RPMI7951 (cell line): ENCODE measurements around the gene DBET. TPM values are rescaled to one million over a fixed set of nuclear protein-coding genes. Genes with fewer than 3 reads are reported as not detected.
"Not testable (repeated sequence)": the region's sequence is repeated elsewhere in the genome, so short reads cannot be mapped to it uniquely, and the experiment has no call there.

Experiments used
- DNase-seq: peaks from one replicate; pipeline ENCODE4 v3.0.0-alpha.2; 2012; ENCODE audit warnings: low read depth
- total RNA-seq: library from RNA; depleted of rRNA; stranded (reverse); fragments of >200 nt; shearing (Covaris generic); gene quantifications from 2 replicates; pipeline ENCODE4 v1.2.3, GENCODE V29; 2014; rRNA removed

The DBET gene
- not detected in 2 replicates for total RNA-seq

GRCh38 chr4:190064342-190064741 lies at the start of gene DBET:
Gene DBET, plus strand, starts transcription at chr4:190064502.
- not testable (repeated sequence) for DNase-seq

GRCh38 chr4:190014771-190015537 lies 49.3 kb upstream of the DBET start:
- no peak for DNase-seq

DNA sequence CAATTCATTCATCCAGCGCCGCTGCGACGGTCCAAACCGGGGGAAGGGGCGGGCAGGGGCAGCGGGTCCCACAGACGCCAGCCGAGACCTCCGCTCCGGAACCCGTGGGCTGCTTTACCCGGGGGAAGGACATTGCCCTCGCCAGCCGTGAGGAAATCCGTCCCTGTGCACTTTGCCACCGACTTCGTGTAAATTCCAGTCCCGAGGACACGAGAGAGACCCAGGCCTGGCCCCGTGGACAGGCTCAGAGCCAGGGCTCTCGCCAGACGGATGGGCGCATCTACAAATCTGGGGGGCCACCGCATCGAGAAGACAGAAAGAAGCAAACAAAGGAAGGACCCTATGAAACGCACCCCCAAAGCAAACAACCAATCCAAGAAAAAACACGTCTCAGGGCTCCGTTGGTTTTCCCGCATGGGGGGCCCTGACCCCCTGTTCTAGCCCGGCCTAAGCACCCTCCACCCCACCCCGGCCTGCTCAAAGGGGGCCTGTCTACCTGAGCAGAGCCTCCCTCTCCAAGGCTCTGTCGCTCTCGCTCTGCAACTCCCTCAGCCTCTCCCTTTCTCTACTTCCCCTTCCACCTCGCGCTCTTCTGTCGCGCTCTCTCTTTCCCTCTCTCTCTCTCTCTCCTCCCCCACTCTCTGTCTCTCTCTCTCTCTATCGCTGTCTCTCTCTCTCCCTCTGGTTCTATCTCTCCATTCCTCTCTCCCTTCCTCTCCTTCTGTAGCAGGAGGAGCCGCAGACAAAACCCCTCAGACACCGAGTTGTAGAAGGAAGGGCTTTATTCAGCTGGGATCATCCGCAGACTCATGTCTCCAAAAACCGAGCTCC lies 48.5 kb upstream of the DBET start:
- DNase-seq = no peak

DNA sequence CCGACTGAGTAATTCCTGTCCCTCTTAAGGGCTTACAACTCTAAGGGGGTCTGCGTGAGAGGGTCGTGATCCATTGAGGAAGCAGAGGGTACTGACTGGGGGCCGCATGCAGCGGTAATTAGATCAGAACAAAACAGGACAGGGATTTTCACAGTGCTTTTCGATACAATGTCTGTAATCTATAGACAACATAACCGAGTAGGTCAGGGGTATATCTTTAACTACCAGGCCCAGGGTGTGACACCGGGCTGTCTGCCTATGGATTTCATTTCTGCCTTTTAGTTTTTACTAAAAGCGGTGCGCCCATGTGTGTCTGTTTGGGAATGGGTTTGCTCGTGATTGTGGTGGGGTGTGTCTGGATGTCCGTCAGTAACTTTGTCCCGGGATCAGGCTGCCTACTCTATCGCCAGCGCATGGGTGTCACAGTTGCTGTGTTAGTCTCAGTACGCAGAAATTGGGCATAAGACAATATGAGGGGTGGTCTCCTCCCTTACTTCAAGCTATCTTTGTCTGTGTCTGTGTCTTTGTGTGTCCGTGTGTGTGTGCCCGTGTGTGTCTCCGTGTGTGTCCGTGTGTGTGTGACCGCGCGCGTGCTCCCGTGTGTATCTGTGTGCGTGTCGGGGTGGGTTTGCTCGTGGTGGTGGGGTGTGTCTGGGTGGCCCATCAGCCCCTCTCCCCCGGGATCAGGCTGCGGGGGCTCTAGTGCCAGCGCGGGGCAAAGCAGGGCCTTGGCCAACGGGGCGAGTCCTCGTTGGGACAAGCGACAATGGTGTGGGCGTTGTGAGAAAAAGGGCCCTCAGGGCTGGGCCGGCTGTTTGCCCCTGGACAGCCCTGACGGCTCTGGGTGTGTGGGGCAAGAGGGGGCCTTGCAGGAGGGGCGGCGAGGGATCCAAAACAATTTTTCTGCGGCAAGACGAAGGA lies 47.7 kb upstream of the DBET start:
- no peak for DNase-seq

- no peak for DNase-seq
Measured at GRCh38 chr4:190017357-190018200, 46.7 kb upstream of the DBET start.

GRCh38 chr4:190018201-190018920 lies 45.9 kb upstream of the DBET start:
- DNase-seq = no peak

DNA sequence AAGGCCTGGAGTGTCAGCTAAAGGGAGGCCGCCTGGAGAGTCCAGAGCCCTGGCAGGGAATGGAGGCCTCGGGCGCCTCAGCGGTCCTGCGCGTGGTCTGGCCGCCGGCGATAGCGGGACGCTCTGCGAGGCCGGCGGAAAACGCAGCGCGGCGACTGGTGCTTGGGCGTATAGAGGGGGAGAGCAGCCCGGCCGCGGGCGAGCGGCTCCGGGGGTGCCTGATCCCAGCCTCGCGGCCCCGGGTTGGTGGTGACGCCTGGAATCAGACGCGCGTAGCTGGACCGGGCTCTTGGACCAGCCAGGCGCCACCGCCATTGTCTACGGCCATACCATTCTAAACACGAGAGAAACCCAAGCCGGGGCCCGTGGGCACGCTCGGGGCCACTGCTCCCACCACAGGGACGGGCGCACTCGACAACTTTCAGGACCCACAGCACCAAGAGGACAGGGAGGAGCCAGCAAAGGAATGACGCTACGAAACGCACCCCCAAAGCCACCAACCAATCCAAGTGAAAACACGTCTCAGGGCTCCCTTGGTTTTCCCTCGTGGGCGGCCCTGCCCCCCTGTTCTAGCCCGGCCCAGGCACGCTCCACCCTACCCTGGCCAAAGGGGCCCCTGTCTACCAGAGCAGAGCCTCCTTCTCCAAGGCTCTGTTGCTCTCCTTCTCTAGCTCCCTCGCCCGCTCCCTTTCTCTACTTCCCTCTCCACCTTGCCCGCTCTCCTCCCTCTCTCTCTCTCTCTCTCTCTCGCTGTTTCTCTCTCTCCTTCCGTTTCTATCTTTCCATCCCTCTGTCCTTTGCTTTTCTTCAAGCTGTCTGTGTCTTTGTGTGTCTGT lies 45.1 kb upstream of the DBET start:
- DNase-seq = no peak

- not testable (repeated sequence) for DNase-seq
Measured at GRCh38 chr4:190019859-190020463, 44.3 kb upstream of the DBET start.

- no peak for DNase-seq
Measured at GRCh38 chr4:190020790-190021717, 43.2 kb upstream of the DBET start.

- DNase-seq = not testable (repeated sequence)
Measured at GRCh38 chr4:190021973-190022372, 42.3 kb upstream of the DBET start.

GRCh38 chr4:190022614-190023281 lies 41.6 kb upstream of the DBET start:
- not testable (repeated sequence) for DNase-seq

DNA sequence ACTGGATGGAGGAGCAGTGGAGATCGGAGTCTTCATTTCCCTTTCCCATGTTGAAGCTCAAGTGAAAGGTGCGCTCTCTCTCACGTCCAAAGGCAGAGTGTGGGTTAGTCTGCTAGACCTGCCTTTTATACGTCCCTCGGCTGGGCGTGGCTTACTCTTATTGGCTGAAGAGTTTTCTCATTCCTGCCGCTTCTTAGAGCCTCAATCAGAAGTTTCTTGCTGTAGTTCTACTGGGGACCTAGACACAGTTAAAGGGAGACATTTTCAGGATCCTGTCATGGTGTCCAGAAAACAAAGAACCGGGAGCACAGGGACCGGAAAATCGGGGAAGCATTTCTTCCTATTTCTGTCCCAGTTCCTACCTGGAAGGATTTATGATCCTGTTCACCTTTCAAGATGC lies 37.1 kb upstream of the DBET start, which contains the start of gene FRG2:
TSS of gene FRG2 (minus strand) at position 101 of the 400 bp plus-strand sequence. CDS start at position 49, 52 bp downstream.
- DNase-seq = not testable (repeated sequence)

GRCh38 chr4:190031264-190031663 lies 33.0 kb upstream of the DBET start:
- DNase-seq = not testable (repeated sequence)

- DNase-seq = not testable (repeated sequence)
Measured at GRCh38 chr4:190037704-190038388, 26.5 kb upstream of the DBET start.

GRCh38 chr4:190040873-190041272 lies 23.4 kb upstream of the DBET start:
- DNase-seq = not testable (repeated sequence)

GRCh38 chr4:190047627-190048026 lies 16.7 kb upstream of the DBET start:
- DNase-seq = not testable (repeated sequence)
